ENCODE data around the gene BBS2. TPM values are rescaled to one million over a fixed set of nuclear protein-coding genes. Genes with fewer than 3 reads are reported as not detected.
A peak's percentile ranks its signal among the peaks of the same experiment; 100 is the strongest.

BBS2 gene
- total and polyA plus RNA-seq, 9 of the 15 experiments (the other 6 are each of a cell fraction or from before 2014, with no cell fraction given) = 4.2 to 22.7 (median 10.2) TPM

- TF ChIP-seq ZNF3 (CRISPR knock-in tag; IDR thresholded peaks at IDR 0.05) (no peak), ATF4 (CRISPR knock-in tag; IDR thresholded peaks at IDR 0.05) (no peak), ZBTB26 (CRISPR knock-in tag; IDR thresholded peaks at IDR 0.05) (no peak), ZBTB7A (IDR thresholded peaks at IDR 0.05; ENCODE audit: borderline replicate concordance, control insufficient read depth, low read depth, low read length) (no peak), RBBP5 (IDR thresholded peaks at IDR 0.05; ENCODE audit: borderline replicate concordance, insufficient read depth, low read length, poor library complexity, severe bottlenecking) (peak; percentile 58), ZBTB1 (CRISPR knock-in tag; IDR thresholded peaks at IDR 0.05; ENCODE audit: borderline replicate concordance, low read depth) (no peak), POLR2G (IDR thresholded peaks at IDR 0.05; ENCODE audit: low read depth, low read length) (no peak), SIN3A (IDR thresholded peaks at IDR 0.05; ENCODE audit: borderline replicate concordance in 2 of 2, control insufficient read depth in 1 of 2, low read depth in 2 of 2, low read length in 2 of 2) (no peak), JUND (IDR thresholded peaks at IDR 0.05; ENCODE audit: borderline replicate concordance, low read depth, low read length) (no peak), JUND (tag; IDR thresholded peaks at IDR 0.05; ENCODE audit: borderline replicate concordance, low read depth, low read length) (0 out of 3 replicates have a peak, but pooled peaks have one; percentile 23), ZNF143 (CRISPR knock-in tag; IDR thresholded peaks at IDR 0.05) (no peak), FOSL1 (tag; conservative IDR thresholded peaks at IDR 0.05) (0 out of 2 replicates have a peak, but pooled peaks have one; percentile 27), ZNF766 (CRISPR knock-in tag; conservative IDR thresholded peaks at IDR 0.05) (0 out of 2 replicates have a peak, but pooled peaks have one; percentile 60), HEY1 (CRISPR knock-in tag; IDR thresholded peaks at IDR 0.05; ENCODE audit: borderline replicate concordance) (no peak), NONO (IDR thresholded peaks at IDR 0.05; ENCODE audit: low read depth in 2 of 2, low read length in 1 of 2) (no peak), ARID1B (IDR thresholded peaks at IDR 0.05) (peak; percentile 67), CTBP1 (IDR thresholded peaks at IDR 0.05; ENCODE audit: borderline replicate concordance) (peak; percentile 39; the same call in 1 of the 2 replicates), ZNF707 (CRISPR knock-in tag; conservative IDR thresholded peaks at IDR 0.05) (no peak), HNRNPL (IDR thresholded peaks at IDR 0.05; ENCODE audit: low read depth, low read length) (no peak), MAFG (tag; conservative IDR thresholded peaks at IDR 0.05) (peak; percentile 24; the same call in 1 of the 2 replicates), ILF3 (IDR thresholded peaks at IDR 0.05; ENCODE audit: borderline replicate concordance) (no peak), RFX7 (CRISPR knock-in tag; IDR thresholded peaks at IDR 0.05) (no peak), MEIS2 (IDR thresholded peaks at IDR 0.05; ENCODE audit: partially characterized antibody) (peak; percentile 83)
These were observed 38.2 kb downstream of the BBS2 start (continued) for GRCh38 chr16:56481468-56482122.

Data from K562 (cell line).